Hippocampal formation (tissue), 2 donors: ENCODE data around the gene IFTAP.
"Not testable (repeated sequence)": the region's sequence is repeated elsewhere in the genome, so short reads cannot be mapped to it uniquely, and the experiment has no call there.

ENCODE experiments used
- DNase-seq, 2 donors: peaks; one replicate each; lab custom pipeline; 2025; lab: John Stamatoyannopoulos, UW

IFTAP gene

GRCh38 chr11:36594316-36594989 is at the start of gene IFTAP:
Gene IFTAP, plus strand, starts transcription at chr11:36594502. Its CDS starts 15,602 bp downstream, at chr11:36610104.
- peak; percentile 68 to 99 for DNase-seq

GRCh38 chr11:36550385-36551115 is 43.8 kb upstream of the IFTAP start:
- no peak for DNase-seq

- not testable (repeated sequence) for DNase-seq
Observed at GRCh38 chr11:36557390-36557789, 36.9 kb upstream of the IFTAP start.

GRCh38 chr11:36557991-36558390 is 36.3 kb upstream of the IFTAP start:
- no peak for DNase-seq

GRCh38 chr11:36558571-36559413 is 35.5 kb upstream of the IFTAP start:
- DNase-seq: no peak

- peak; percentile 62 to 82 for DNase-seq
Observed at GRCh38 chr11:36564376-36565030, 29.8 kb upstream of the IFTAP start.

GRCh38 chr11:36565031-36565610 is 29.2 kb upstream of the IFTAP start:
- DNase-seq: no peak

GRCh38 chr11:36566407-36567053 is 27.8 kb upstream of the IFTAP start:
- no peak for DNase-seq

- DNase-seq: no peak
Observed at GRCh38 chr11:36567694-36568093, 26.6 kb upstream of the IFTAP start, which contains the start of gene RAG1. Gene RAG1, plus strand, starts transcription at chr11:36568007. Its CDS starts 5,298 bp downstream, at chr11:36573305.

- no peak for DNase-seq
Observed at GRCh38 chr11:36569095-36569494, 25.2 kb upstream of the IFTAP start.

- DNase-seq: no peak
Observed at GRCh38 chr11:36574486-36574885, 19.8 kb upstream of the IFTAP start.

GRCh38 chr11:36577373-36577772 is 16.9 kb upstream of the IFTAP start:
- no peak for DNase-seq

GRCh38 chr11:36577859-36578258 is 16.4 kb upstream of the IFTAP start:
- DNase-seq: no peak

- no peak for DNase-seq
Observed at GRCh38 chr11:36578458-36578857, 15.8 kb upstream of the IFTAP start.

- DNase-seq: no peak
Observed at GRCh38 chr11:36581536-36581935, 12.8 kb upstream of the IFTAP start.

- no peak for DNase-seq
Observed at GRCh38 chr11:36583667-36584066, 10.6 kb upstream of the IFTAP start.

GRCh38 chr11:36586543-36586942 is 7.8 kb upstream of the IFTAP start:
- no peak for DNase-seq

GRCh38 chr11:36588099-36588498 is 6.2 kb upstream of the IFTAP start:
- DNase-seq: no peak

GRCh38 chr11:36590513-36590912 is 3.8 kb upstream of the IFTAP start:
- DNase-seq: no peak

GRCh38 chr11:36591433-36591832 is 2.9 kb upstream of the IFTAP start:
- no peak for DNase-seq

- no peak for DNase-seq
Observed at GRCh38 chr11:36596880-36597279, 2.6 kb downstream of the IFTAP start.
